Uterus (tissue), 2 donors: ENCODE measurements around the gene PDP2.

ENCODE experiments used
- POLR2A ChIP-seq, 2 donors: fragments of 450-650 bp; IDR thresholded peaks; one replicate each; pipeline ENCODE4 v1.6.1; 2016; ENCODE audit warnings: antibody characterized with exemption in 2 of 2, mild to moderate bottlenecking in 1 of 2, moderate library complexity in 1 of 2
- TF ChIP-seq, protein P1 (sequence below), 4 experiments: fragments of 200-600 bp in 2 of 4; fragments of 450-650 bp in 2 of 4; sonication (generic) in 2 of 4; IDR thresholded peaks; one replicate each; pipeline ENCODE4 v1.5.1; 2016 to 2019; ENCODE audit warnings: antibody characterized with exemption in 4 of 4, mild to moderate bottlenecking in 2 of 4, moderate library complexity in 1 of 4

DNA sequence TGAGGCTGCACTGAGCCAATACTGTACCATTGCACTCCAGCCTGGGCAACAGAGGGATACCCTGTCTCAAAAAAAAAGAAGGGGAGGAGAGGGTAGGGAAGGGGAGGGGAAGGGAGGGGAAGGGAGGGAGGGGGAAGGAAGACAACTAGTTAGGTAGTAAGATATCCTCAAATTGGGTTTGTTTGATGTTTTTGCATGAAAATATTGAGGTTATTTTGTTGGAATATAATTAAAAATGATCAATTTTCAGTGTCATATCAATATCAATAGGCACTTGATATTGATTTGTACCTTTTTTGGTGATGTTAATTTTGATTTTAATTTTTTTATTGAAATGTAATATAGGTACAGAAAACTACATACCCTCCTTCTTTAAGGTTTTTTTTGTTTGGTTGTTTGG is 16.6 kb upstream of the PDP2 start:
- TF ChIP-seq, protein P1, sequence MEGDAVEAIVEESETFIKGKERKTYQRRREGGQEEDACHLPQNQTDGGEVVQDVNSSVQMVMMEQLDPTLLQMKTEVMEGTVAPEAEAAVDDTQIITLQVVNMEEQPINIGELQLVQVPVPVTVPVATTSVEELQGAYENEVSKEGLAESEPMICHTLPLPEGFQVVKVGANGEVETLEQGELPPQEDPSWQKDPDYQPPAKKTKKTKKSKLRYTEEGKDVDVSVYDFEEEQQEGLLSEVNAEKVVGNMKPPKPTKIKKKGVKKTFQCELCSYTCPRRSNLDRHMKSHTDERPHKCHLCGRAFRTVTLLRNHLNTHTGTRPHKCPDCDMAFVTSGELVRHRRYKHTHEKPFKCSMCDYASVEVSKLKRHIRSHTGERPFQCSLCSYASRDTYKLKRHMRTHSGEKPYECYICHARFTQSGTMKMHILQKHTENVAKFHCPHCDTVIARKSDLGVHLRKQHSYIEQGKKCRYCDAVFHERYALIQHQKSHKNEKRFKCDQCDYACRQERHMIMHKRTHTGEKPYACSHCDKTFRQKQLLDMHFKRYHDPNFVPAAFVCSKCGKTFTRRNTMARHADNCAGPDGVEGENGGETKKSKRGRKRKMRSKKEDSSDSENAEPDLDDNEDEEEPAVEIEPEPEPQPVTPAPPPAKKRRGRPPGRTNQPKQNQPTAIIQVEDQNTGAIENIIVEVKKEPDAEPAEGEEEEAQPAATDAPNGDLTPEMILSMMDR (IDR thresholded peaks at IDR 0.05), result no peak
- no peak for TF ChIP-seq POLR2A (IDR thresholded peaks at IDR 0.05)
